ENCODE data around the gene LTBP1.

Gene LTBP1

DNA sequence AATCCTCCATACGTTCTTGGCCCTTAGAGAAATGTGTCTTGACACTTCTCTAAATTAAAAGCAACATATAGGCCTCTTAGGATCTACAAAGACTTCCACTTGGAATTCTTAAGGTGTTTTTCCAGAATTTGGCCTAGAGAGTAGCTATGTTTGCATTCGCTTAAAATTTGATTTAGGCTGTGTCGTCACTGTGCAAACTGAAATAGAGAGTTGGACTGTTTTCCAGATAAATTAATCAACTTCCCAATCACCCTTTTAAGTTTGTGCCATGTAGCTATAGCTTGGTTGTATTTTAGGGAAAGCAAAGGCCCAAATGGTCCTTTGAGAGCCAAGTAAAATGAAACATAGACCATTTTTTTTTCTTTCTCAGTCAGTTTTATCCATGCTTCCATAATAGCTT is 401.1 kb downstream of the LTBP1 start:
- no peaks in the 10 kb centered on the region for H4K20me1 ChIP-seq (ENCODE audit: insufficient read depth)
- H2AFZ ChIP-seq (ENCODE audit: low read depth), result no peak overlapping the region
- H3K4me1 ChIP-seq (ENCODE audit: low read depth, poor library complexity, severe bottlenecking), result no peaks in the 10 kb centered on the region
- no peak overlapping the region for H3K4me2 ChIP-seq
- H3K4me3 ChIP-seq (IDR thresholded peaks at IDR 0.05; ENCODE audit: insufficient read depth, low read depth, low read length), result no peak overlapping the region
- H3K27ac ChIP-seq, result no peak overlapping the region
- no peaks in the 10 kb centered on the region for H3K27me3 ChIP-seq (ENCODE audit: insufficient read depth, low read depth)
- TF ChIP-seq, protein P1, sequence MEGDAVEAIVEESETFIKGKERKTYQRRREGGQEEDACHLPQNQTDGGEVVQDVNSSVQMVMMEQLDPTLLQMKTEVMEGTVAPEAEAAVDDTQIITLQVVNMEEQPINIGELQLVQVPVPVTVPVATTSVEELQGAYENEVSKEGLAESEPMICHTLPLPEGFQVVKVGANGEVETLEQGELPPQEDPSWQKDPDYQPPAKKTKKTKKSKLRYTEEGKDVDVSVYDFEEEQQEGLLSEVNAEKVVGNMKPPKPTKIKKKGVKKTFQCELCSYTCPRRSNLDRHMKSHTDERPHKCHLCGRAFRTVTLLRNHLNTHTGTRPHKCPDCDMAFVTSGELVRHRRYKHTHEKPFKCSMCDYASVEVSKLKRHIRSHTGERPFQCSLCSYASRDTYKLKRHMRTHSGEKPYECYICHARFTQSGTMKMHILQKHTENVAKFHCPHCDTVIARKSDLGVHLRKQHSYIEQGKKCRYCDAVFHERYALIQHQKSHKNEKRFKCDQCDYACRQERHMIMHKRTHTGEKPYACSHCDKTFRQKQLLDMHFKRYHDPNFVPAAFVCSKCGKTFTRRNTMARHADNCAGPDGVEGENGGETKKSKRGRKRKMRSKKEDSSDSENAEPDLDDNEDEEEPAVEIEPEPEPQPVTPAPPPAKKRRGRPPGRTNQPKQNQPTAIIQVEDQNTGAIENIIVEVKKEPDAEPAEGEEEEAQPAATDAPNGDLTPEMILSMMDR (conservative IDR thresholded peaks at IDR 0.05; ENCODE audit: low read depth, low read length), result no peak
- H3K9ac ChIP-seq, result no peak overlapping the region
- H3K79me2 ChIP-seq (ENCODE audit: insufficient read depth, low read depth), result no peaks in the 10 kb centered on the region
- H3K36me3 ChIP-seq (ENCODE audit: insufficient read depth), result no peaks in the 10 kb centered on the region

DNA sequence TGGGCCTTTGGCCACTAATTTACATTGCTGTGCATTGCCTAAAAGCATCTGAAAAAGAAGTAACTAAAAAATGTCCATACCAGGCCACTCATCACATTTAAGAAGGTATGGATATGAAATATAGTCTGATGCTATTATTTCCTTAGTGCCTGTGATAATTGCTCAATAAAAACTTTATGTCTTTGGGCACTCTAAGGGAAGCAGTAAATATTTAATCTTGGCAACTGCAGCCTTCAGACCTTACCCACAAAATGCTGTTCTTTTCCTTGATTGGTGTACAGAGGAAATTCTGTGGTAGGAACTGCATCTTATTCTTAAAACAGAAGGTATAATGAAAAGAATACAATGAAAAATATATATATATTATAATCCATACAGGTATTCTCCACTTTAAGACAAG is 403.9 kb downstream of the LTBP1 start:
- H2AFZ ChIP-seq (ENCODE audit: low read depth), result no peak overlapping the region
- no peak overlapping the region for H3K4me3 ChIP-seq (IDR thresholded peaks at IDR 0.05; ENCODE audit: insufficient read depth, low read depth, low read length)
- no peaks in the 10 kb centered on the region for H3K36me3 ChIP-seq (ENCODE audit: insufficient read depth)
- no peak overlapping the region for H3K27ac ChIP-seq
- no peaks in the 10 kb centered on the region for H4K20me1 ChIP-seq (ENCODE audit: insufficient read depth)
- TF ChIP-seq, protein P1 (conservative IDR thresholded peaks at IDR 0.05; ENCODE audit: low read depth, low read length), result no peak
- no peaks in the 10 kb centered on the region for H3K4me1 ChIP-seq (ENCODE audit: low read depth, poor library complexity, severe bottlenecking)
- no peak overlapping the region for H3K9ac ChIP-seq
- H3K4me2 ChIP-seq, result no peak overlapping the region
- H3K79me2 ChIP-seq (ENCODE audit: insufficient read depth, low read depth), result no peaks in the 10 kb centered on the region
- no peaks in the 10 kb centered on the region for H3K27me3 ChIP-seq (ENCODE audit: insufficient read depth, low read depth)

DNA sequence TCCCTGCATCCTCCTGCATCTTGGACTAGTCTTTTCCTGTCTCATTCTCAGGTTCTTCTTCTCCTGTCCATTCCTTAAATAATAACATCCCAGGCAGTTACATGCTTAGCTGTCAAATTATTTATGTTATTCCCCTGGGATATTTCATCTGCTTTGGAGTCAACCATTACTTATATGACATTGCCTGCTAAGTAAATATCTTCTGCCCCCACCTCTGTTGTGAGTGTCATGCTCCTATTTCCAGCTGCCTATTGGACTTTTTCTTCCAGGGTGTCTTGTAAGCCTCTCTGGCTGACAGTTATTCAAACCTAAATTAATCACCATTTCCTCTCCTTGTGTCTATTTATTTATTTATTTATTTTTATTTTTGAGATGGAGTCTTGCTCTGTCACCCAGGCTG is 405.0 kb downstream of the LTBP1 start:
- H3K4me2 ChIP-seq, result no peak overlapping the region
- no peaks in the 10 kb centered on the region for H3K27me3 ChIP-seq (ENCODE audit: insufficient read depth, low read depth)
- no peak overlapping the region for H2AFZ ChIP-seq (ENCODE audit: low read depth)
- no peaks in the 10 kb centered on the region for H3K36me3 ChIP-seq (ENCODE audit: insufficient read depth)
- TF ChIP-seq, protein P1 (conservative IDR thresholded peaks at IDR 0.05; ENCODE audit: low read depth, low read length), result no peak
- no peaks in the 10 kb centered on the region for H3K79me2 ChIP-seq (ENCODE audit: insufficient read depth, low read depth)
- no peaks in the 10 kb centered on the region for H4K20me1 ChIP-seq (ENCODE audit: insufficient read depth)
- H3K4me1 ChIP-seq (ENCODE audit: low read depth, poor library complexity, severe bottlenecking), result no peaks in the 10 kb centered on the region
- H3K27ac ChIP-seq, result no peak overlapping the region
- no peak overlapping the region for H3K4me3 ChIP-seq (IDR thresholded peaks at IDR 0.05; ENCODE audit: insufficient read depth, low read depth, low read length)
- no peak overlapping the region for H3K9ac ChIP-seq

DNA sequence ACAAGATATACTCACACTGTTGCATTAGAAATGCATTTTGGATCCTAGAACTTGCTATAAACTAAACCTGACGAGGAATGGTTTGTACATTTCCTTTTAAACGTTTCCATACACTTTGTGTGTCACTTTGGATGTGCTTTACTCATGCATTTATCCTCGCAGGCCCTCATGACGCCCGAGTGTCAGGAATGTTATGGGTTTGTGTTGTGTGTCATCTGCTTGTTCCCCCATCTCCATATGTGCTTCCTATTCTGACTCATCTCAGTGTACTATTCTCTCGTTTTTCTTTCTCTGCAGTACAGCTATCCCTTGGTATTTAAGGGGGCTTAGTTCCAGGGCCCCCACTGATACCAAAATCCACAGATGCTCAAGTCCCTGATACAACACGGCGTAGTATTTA is 408.2 kb downstream of the LTBP1 start:
- H3K9ac ChIP-seq, result no peak overlapping the region
- H3K4me2 ChIP-seq, result no peak overlapping the region
- H3K36me3 ChIP-seq (ENCODE audit: insufficient read depth), result no peaks in the 10 kb centered on the region
- H3K27ac ChIP-seq, result no peak overlapping the region
- H3K4me3 ChIP-seq (IDR thresholded peaks at IDR 0.05; ENCODE audit: insufficient read depth, low read depth, low read length), result no peak overlapping the region
- H3K79me2 ChIP-seq (ENCODE audit: insufficient read depth, low read depth), result no peaks in the 10 kb centered on the region
- H4K20me1 ChIP-seq (ENCODE audit: insufficient read depth), result no peaks in the 10 kb centered on the region
- H3K27me3 ChIP-seq (ENCODE audit: insufficient read depth, low read depth), result no peaks in the 10 kb centered on the region
- H2AFZ ChIP-seq (ENCODE audit: low read depth), result no peak overlapping the region
- TF ChIP-seq, protein P1 (conservative IDR thresholded peaks at IDR 0.05; ENCODE audit: low read depth, low read length), result no peak
- no peaks in the 10 kb centered on the region for H3K4me1 ChIP-seq (ENCODE audit: low read depth, poor library complexity, severe bottlenecking)

DNA sequence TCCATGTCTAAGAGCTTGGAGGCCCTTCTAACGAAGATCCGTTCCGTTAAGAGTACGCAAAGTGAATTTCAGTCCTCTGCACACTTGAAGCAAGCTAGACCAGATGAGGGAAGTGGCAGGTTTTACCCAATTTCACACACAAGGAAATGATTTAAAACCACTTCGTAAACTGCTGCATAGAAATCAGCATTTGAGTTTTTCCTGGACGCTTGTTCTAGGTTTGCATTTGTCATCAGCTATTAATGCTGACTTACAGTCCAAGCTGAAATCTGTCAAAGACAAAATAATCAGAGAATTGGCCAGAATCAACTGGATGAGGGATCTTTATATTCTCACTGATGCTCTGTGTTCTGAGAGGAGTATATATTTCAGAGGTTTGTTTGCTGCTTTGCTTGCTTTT is 412.1 kb downstream of the LTBP1 start:
- H3K9ac ChIP-seq, result no peak overlapping the region
- TF ChIP-seq, protein P1 (conservative IDR thresholded peaks at IDR 0.05; ENCODE audit: low read depth, low read length), result no peak
- H3K27ac ChIP-seq, result no peak overlapping the region
- H3K4me2 ChIP-seq, result no peak overlapping the region
- H3K4me3 ChIP-seq (IDR thresholded peaks at IDR 0.05; ENCODE audit: insufficient read depth, low read depth, low read length), result no peak overlapping the region
- no peaks in the 10 kb centered on the region for H3K4me1 ChIP-seq (ENCODE audit: low read depth, poor library complexity, severe bottlenecking)
- H3K27me3 ChIP-seq (ENCODE audit: insufficient read depth, low read depth), result no peaks in the 10 kb centered on the region
- H4K20me1 ChIP-seq (ENCODE audit: insufficient read depth), result no peaks in the 10 kb centered on the region
- H2AFZ ChIP-seq (ENCODE audit: low read depth), result no peak overlapping the region
- H3K79me2 ChIP-seq (ENCODE audit: insufficient read depth, low read depth), result no peaks in the 10 kb centered on the region
- no peaks in the 10 kb centered on the region for H3K36me3 ChIP-seq (ENCODE audit: insufficient read depth)

Data from KMS-11 (cell line).